HG03280 (cell line): ENCODE measurements around the gene PSMC1.

Source experiments
- ATAC-seq: cut with Tn5 transposase; IDR thresholded peaks from one replicate; pipeline ENCODE4 v1.9.1; 2021; ENCODE audit warnings: mild to moderate bottlenecking, moderate library complexity; ENCODE audit not compliant: unreplicated experiment

The PSMC1 gene

DNA sequence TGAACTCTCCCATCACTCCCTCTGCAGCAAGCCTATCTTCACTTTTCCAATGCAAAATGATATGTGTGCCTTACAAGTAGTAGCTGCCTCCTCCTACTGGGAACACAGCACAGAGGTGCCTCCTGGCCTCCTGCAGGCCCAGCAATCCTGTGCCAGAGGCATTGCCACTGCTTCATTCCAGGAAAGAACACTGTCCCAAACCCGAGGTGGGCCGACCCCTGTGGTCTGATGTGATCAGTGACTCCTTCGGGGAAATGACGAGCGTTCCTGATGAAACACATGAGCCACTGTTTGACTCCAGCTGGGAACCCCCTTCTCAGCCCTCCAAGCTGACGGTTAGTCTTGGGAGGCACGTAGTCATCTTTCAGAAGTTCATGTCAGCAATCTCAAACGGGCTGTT lies 19.5 kb downstream of the PSMC1 start:
- ATAC-seq, result no peak

GRCh38 chr14:90276646-90277367 lies 20.5 kb downstream of the PSMC1 start:
- no peak for ATAC-seq

- ATAC-seq, result no peak
Measured at GRCh38 chr14:90277581-90278198, 21.3 kb downstream of the PSMC1 start.

DNA sequence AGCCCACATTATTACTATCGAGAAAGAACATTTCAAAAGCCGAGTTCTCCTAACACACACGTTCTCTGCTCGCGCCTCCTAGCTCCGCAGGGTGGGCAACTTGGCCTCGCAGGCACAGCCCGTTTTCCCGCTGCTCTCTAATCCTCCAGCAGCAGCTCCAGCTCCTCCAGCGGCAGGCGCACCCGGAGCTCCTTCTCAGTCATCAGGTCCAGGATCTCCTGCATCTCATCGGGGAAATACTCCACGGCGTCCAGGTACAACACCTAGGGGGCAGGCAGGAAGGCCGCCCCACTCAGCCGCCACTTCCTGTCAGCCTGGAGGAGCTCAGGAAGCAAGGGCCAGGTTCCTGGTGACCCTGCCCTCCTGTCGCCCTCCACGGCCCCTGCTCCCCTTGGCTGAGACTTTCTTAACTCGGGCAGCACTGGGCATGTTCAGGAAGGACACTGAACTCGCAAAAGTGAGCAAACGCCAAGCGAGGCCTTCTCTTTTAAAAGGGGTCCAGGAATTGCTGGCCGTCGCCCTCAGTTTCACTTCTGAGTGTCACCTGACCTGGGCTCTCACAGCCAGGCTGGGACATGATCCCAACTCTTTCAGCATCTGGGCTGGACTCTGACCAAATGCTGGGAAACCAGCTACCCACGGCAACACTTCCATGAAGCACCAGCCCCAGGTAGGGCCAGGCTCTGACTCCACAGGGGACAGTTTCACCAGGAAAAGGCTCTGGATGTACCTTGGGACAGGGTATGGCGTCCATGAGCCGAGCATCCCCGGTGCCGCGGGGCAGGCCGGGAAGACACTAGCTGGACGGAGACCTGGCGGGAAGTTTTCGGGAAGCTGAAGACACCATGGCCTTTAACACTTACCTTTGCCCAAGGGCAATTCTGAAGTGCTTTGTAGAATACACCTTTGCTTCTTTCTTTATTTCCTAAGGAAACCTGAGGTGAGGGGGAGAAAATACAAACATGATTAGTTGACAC lies 22.1 kb downstream of the PSMC1 start:
- ATAC-seq, result no peak

GRCh38 chr14:90280096-90280495 lies 23.7 kb downstream of the PSMC1 start:
- no peak for ATAC-seq

- ATAC-seq, result no peak
Measured at GRCh38 chr14:90281261-90281660, 24.9 kb downstream of the PSMC1 start.

- no peak for ATAC-seq
Measured at GRCh38 chr14:90281756-90282155, 25.4 kb downstream of the PSMC1 start.

DNA sequence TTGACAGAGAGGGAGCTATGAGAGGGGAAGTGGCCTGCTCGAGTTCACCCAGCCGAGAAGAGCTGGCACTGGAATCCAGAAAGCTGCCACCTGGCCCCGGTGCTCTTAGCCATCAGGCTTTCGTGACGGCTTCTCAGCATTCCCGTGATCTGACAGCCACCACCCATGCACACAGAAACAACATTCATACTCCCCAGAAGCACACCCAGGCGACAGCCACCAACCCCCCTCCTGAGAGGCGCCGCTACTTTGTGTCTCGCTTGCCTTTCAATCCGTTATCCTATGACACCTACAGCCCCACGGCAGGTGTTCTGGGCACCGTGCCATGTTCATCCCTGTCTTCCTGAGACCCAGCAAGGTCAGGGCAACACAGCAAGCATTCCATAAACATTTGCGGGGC lies 31.4 kb downstream of the PSMC1 start:
- no peak for ATAC-seq

- ATAC-seq, result peak; percentile 76
Measured at GRCh38 chr14:90288651-90289355, 32.5 kb downstream of the PSMC1 start.

GRCh38 chr14:90290337-90291011 lies 34.1 kb downstream of the PSMC1 start:
- ATAC-seq, result no peak

DNA sequence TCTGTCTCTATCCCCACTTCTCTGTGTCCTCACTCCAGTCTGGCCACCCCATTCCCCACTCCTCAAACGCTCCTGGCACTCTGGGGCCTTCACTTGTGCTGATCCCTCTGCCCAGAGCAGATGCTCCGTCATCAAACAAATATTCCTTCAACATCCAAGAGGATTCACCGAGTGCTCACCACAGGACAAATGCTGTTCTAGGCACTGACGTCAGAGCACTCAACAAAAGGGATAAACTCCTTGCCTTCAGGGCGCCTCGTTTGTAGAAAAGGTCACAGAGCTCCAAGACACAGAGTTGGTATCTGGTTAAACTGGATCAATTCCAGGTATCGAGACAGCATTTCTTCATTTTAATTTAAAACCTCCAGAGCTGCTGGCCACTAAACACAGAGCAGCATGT lies 35.3 kb downstream of the PSMC1 start:
- ATAC-seq, result no peak

DNA sequence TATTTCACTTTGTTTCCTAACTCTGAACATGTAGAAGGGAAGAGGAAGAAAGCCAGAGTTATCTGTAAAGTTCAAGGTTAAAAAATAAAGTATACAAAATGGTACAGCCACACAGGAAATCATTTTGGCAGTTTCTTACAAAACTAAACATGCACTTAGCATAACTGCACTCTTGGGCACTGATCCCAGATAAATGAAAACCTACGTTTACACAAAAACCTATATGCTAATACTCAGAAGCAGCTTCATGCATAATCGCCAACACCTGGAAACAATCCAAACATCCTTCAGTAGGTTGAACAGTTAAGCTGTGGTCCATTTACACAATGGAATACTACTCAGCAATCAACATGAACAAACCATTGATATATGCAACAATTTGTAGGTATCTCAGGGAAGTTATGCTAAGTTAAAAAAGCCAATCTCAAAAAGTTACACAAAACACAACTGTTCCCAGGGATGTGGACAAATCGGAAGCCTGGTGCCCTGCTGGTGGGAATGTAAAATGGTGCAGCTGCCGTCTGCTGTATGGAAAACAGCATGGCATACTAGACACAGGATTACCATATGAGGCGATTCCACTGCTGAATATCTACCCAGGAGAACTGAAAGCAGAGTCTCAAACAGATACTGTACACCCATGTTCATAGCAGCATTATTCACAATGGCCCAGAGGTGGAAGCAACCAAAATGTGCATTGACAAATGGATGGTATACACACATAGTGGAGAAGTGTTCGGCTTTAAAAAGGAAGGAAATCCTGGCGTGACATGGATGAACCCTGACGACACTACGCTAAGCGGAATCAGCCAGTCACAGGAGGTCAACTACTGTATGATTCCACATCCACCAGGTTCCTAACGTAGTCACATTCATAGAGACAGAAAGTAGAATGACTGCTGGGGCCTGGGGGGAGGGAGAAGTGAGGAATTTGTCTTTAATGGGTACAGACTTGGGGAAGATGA lies 37.7 kb downstream of the PSMC1 start:
- ATAC-seq, result no peak

DNA sequence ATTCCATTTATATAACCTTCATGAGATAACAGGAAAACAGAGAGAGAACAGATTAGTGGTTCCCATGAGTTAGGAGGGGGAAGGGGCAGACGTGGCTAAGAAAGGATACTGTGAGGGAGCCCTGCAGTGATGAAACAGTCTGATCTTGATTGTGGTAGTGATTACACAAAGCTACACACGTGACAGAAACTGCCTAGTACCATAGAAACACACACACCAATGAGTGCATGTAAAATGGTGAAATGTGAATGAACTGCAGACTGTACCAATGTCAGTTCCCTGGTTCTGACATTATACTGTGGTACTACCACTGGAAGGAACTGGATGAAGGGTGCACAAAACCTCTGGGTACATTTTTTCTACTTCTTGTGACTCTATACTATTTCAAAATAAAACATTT lies 38.5 kb downstream of the PSMC1 start:
- ATAC-seq, result no peak

DNA sequence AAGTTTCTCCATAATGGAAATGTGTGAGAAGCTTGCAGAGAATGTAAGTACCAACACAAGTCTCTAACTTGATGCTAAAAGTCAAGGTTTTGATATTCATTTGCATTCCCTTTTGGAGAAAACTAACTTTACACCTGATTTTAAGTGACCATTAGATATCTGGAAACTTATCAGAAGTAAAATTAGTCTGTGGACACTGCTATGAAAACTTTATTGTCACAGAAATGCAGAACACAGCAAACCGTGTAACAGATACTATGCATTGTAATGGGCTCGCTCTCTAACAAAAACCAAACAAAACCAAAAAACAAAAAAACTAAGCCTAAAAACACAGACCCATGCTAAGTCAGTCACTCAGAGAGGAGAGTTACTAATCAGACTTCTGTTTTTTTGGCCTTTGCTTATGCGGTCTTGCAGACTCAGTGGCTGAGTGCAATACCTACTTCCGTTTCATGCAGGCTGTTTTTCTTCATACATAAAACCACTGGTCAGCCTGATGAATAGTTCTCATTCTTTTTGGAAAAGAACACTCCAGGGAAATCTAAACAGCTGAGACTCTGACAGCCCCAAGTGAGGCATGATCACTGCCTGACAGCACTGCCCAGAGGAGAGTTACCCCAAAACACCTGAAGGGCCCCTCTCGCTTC lies 39.6 kb downstream of the PSMC1 start:
- no peak for ATAC-seq

DNA sequence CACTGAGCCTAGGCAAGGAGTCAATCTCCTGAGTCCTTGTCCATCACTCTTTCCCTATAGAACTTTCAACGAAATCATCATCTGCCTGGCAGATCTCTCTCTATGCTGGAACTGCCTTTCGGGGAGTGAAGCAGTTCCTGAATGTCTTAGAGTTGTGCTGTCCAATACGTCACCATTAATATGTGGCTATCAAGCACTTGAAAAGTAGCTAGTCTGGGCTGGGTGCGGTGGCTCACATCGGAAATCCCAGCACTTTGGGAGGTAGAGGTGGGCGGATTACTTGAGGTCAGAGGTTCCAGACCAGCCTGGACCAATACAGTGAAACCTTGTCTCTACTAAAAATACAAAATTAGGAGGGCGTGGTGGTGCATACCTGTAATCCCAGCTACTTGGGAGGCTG lies 40.3 kb downstream of the PSMC1 start:
- no peak for ATAC-seq

- ATAC-seq, result no peak
Measured at GRCh38 chr14:90297876-90298629, 41.7 kb downstream of the PSMC1 start.

GRCh38 chr14:90299408-90299807 lies 43.1 kb downstream of the PSMC1 start:
- ATAC-seq, result no peak

DNA sequence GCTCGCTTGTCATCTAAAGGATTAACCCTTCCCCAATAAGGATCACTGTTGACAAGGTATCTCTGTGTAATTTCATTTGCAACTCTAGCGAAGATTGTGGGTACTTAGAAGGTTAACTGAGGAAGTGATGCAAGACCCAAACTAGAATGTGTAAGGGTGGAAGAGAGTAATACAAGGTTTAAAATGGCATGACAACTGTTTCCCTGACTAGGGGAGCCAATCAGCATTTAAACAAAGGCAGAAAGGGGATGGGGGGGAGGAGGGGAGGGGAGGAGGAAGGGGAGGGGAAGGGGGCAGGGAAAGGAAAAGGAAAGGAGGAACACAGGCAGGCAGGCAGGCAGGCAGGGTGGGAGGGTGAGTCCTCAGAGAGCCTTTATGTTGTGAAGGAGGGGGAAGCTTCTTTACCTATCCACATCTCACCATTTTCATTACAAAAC lies 44.3 kb downstream of the PSMC1 start:
- no peak for ATAC-seq
